Activated CD8-positive, alpha-beta memory T cell treated with anti-CD3 and anti-CD28 coated beads, Interleukin-2, amount 50 U/mL, for 1 hour (primary cell): ENCODE data around the gene DDX54.
A peak's percentile ranks its signal among the peaks of the same experiment; 100 is the strongest.

Source experiments
- DNase-seq: peaks from one replicate; pipeline ENCODE4 v3.0.0-alpha.2; 2020; ENCODE audit errors: extremely low read depth

DDX54 gene

DNA sequence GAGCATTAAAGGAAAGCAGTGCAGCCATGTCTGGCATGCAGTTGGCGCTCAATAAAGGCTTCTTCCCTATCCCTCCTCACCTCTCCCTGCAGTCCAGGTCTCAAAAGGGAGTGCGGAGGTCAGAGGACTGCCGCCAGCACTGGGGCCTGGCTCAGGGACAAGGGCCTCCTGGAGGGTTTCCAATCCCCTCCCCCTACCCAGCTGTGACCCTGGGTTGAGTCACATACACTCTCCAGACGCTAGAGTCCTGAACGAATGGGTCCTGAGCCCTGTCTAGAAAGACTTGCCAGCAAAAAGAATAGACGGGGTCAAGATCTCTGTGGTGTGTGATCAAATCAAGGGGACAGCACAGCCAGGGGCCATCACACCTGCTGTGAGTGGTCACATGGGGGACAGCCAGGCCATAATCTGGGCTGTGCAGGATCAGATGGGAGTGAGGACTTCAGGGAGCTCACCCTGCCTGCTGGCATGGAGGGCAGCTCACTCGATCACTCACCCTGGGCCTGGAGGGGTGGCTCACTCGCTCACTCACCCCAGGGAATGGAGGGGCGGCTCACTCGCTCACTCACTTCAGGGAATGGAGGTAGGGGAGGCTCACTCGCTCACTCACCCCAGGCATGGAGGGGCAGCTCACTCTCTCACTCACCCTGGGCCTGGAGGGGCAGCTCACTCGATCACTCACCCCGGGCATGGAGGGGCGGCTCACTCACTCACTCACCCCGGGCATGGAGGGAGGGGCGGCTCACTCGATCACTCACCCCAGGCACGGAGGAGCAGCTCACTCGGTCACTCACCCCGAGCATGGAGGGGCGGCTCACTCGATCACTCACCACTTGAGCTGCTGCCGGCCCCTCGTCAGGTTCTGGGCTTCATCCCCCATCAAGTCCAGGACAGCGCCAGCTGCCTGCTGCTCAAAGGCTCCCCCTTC, 22.9 kb downstream of the DDX54 start:
- DNase-seq, result no peak

DNA sequence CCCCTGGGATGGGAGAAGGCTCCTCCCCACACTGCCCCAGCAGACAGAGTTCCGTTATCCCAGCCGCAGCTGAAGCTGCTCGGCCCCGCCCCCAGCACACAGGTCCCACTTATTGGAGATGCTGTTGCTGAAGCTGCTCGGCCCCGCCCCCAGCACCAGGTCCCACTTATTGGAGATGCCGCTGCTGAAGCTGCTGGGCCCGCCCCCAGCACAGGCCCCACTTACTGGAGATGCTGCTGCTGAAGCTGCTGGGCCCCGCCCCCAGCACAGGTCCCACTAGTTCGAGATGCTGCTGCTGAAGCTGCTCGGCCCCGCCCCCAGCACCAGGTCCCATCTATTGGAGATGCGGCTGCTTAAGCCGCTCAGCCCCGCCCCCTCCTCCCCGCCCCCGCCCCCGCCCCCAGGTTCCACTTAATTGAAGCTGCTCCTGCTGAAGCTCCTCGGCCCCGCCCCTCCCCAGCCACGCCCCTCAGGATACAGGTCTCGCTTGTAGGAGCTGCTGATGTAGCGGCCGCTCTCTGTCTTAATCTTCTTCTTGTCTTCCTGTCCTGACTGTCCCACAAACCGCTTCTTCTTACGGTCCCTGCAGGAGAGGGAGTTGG, 23.8 kb downstream of the DDX54 start:
- no peak for DNase-seq

DNA sequence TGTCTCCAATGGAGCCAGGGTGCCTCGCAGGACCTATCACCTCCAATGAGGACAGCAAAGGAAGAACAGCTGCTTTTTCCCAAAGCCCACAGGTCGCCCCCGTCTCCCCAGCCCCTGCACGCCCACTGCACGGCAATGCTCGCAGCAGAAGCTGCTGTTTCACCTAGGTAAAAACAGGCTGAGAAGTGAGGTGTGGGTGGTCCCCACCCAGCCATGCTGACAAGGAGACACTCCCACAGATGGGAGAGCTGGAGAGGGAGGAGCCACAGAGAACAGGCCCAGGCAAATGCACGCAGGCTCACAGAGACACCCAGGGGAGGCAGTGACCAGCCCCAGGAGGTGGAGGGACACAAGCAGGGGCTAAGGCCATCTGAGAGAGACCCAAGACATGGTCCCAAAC, 25.3 kb downstream of the DDX54 start:
- DNase-seq, result no peak

DNA sequence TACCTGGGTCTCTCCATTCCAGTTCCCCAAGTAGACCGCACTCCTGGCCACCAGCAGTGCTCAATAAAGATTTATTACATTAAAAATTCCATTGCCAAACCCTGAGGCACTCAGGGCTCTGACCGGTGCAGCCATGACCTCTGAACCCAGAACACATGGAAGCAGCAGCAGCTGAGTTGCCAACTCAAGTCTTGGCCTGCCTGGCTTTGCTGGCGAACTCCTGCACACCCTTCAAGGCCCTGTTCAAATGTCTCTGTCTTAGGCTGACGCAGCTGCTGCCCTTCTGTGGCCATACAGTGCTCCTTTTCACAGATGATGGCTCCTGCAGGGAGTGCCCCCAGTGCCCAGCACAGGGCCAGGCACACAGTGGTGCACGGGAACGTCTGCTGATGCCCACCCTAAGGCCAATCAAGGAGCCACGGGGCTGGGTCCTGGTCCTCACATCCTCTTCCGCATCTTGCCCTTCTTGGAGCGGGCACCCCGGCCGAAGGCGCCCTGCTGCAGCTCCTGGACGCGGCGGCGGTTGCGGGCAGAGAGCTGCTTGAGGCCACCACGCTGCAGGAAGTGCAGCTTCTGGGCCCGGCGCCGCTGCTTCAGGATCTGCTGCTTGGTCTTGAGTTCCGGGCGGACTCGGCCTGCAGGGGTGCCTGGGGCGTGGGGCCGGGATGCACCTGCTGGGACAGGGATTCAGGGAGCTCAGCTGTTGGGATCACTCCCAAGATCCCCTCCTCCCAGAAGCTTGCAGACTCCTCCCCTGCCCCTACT, 26.7 kb downstream of the DDX54 start:
- DNase-seq, result no peak

DNA sequence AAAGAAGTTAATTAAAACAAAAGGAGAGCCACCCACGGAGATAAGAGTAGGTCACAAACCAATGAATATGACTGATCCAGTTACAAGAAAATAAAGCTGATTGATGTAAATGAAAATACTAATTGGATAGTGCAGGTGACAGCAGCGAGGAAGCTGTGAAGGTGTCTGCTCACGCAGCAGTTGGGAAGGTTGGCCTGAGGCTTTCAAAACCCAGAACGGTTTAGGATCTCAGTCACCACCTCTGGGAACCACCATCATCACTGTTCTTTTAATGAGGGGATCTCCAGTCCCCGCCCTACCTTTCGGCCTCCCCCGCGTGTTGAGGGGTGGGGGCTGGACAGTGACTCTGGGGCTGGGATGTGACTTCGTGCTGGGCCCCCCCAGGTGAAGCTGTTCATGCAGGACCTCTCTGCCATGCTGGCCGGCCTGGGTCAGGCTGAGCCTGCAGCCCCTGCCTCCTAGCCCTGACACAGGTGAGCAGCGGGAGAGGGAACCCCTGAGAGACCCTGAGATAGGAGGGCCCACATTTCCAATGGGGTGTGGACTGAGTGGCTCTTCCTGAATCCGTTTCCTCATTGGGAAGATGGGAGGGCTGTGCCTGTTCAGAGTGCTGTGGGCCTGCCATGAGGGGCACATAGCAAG, 27.9 kb downstream of the DDX54 start:
- no peak for DNase-seq

DNA sequence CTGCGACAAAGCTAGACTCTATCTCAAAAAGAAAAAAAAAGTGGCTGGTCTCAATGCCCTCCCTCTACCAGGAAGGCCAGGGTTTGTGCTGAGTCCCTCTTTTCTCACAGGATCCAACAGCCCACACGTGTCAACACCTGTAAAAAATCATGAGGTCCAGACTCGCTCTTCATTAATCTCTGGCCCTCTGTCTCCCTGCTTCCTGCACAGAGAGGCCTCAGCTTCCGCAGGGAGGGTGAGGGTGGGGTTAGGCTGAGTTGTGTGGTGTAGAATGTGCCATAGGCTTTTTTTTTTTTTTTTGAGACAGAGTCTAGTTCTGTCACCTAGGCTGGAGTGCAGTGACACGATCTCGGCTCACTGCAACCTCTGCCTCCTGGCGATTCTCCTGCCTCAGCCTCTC, 29.6 kb downstream of the DDX54 start:
- DNase-seq, result no peak

DNA sequence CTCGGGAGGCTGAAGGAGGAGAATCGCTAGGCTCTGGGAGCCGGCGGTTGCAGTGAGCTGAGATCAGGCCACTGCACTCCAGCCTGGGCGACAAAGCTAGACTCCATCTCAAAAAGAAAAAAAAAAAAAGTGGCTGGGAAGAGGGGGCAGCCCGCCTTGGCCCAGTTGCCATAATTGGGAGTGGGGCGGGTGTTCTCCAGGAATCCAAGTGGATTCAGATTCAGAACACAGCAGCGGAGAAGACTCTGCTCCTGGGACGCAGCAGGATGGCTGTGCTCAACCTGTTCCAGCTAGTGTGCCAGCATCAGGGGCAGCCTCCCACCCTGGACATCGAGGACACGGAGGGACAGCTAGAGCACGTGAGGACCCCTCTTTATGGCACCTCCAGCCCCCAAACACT, 30.2 kb downstream of the DDX54 start:
- DNase-seq, result no peak

DNA sequence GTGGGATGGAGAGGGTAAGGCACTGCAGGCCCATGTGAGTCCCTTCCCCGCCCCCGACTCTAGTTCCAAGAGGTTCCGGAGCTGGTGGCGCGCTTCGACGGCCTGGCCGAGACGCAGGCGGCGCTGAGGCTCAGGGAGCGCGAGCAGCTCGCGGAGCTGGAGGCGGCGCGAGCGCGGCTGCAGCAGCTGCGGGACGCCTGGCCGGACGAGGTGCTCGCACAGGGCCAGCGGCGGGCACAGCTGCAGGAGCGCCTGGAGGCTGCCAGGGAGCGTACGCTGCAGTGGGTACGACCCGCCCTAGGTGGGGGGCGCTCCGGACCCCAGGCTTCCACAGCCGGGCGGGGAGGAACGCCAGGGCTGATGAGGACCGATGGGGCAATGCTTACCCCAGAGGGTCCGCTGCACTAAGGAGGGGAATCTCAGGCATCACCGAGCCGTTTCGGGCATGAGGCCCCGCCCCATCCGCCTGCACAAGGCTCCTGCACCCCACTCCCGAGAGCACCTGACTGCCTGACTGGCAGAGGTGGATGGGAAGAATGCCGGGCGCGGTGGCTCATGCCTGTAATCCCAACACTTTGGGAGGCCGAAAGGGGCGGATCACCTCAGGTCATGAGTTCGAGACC, 30.8 kb downstream of the DDX54 start:
- no peak for DNase-seq

DNA sequence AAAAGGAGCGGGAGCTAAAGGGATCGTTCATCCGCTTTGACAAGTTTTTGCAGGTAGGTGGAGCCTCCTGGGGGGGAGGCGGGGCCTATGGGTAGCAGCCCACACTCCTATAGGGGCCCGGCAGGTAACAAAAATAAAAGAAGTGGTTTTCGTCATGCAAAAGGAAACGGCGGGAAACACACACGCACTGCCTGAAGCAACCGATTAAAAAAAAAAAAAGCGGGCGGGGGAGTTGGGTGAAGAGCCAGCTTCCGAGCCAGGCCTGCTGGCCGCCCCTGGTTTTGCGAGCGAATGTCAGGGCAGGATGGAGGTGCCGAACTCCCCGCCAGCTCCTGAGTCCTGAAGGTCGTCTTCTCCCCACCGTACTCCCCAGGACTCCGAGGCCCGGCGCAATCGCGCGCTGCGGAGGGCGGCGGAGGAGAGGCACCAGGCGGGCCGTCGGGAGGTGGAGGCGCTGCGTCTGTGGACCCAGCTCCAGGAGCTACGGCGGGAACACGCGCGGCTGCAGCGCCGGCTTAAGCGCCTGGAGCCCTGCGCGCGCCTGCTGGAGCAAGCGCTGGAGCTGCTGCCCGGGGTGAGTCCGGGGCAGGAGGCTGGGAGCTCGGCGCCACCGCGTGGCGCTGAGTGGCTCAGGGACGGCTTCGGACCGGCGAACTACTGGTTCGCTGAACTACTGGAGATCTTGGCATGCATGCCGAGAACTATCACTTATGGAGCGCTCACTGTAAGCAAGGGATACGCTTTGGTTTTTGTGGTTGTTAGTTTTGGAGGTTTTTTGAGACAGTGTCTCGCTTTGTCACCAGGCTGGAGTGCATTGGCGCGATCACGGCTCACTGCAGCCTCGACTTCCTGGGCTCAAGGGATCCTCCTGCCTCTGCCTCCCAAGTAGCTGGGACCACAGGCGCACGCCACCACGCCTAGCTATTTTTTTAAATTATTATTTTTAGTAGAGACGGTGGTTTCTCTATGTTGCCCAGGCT, 32.2 kb downstream of the DDX54 start:
- DNase-seq, result peak; percentile 24

DNA sequence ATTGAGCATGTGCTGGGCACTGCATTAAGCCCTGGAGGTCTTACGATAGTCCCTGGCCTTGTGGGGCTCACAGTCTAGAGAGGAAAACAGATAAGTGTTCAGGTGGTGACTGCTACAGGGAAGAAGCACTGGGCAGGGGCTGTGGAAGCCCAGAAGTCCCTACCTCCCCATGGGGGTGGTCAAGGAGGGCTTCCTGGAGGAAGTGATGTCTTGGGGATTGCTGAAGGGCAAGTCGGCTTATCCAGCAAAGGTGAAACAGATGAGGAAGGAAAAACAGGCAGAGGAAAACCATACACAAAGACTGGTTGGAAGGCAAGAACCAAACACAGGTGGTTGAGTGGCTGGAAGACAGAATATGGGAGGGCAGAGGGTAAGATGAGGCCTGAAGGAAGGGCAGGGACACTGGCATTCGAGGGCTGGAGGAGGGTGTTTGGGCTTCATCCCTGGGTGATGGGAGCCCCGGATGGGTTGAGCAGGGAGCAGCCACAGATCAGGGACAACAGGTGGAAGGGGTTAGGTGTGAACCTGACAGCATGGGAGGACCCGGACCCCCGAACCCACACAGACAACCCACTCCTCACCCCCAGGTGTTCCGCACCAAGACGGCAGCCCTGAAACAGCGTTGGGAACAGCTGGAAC, 33.0 kb downstream of the DDX54 start:
- no peak for DNase-seq

DNA sequence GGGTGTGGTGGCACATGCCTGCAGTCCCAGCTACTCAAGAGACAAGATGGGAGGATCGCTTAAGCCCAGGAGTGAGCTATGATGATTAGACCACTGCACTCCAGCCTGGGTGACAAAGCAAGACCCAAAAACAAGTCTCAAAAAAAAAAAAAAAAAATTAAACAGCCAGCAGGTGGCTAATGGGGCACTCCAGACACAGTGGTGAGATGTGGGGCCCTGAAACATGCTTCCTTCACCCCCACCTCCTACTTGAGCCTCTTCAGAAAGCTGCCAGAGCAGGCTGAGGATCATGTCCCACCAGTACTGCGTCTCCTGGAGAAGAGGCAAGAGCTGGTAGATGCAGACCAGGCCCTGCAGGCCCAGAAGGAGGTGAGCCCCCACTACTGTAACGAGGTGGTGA, 33.6 kb downstream of the DDX54 start:
- DNase-seq, result no peak

DNA sequence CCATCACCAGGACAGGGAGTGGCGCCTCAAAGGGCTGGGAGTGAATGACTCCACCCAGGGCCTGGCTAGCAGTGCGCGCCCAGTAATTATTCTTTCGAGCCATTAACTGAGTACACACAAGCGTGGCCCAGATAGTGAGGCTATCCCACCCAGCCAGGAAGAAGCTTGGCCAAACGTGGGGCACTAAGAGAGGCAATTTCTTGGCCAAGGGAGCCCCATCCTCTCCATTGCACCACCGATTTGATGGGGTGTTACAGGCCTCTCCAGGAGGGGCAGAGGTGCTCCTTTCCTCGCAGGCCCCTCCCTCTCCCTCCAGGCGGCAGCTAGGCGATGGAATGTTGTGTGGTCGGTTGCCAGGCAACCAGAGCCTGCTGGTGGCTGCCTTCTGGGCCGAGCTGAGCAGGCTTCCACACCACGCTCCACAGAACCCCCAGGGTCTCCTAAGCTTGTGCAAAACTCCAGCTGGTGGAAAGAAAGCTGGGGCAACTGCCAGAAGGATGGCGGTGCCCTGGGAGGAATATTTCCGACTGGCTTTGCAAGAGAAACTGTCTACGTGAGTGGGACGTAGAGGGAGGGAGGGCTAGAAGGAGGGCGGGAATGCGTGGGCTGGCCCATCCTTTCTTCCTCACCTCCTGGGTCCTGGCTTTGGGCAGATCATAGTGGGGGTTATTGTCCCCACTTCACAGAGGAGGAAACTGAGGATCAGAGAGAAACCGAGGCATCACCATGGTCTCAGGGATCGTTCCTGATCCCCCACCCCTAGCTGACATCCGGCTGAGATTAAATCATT, 35.7 kb downstream of the DDX54 start, which contains the start of gene CFAP73:
CFAP73 (plus strand) TSS at position 364 of the 790 bp plus-strand sequence; CDS start at position 498, 134 bp downstream.
- DNase-seq, result no peak

DNA sequence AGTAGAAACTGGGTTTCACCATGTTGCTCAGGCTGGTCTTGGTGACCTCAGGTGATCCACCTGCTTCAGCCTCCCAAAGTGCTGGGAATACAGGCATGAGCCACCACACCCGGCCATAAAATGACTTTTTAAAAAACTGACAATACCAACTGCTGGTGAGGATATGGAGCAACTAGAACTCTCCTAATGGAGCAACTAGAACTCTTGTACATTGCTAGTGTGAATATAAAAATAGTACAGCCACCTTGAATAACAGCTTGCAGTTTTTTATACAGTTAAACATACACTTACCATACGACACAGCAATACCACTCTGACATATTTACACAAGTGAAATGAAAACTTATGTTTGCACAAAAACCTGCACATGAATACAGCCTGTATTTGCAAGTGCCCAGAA, 38.3 kb downstream of the DDX54 start:
- DNase-seq, result no peak

DNA sequence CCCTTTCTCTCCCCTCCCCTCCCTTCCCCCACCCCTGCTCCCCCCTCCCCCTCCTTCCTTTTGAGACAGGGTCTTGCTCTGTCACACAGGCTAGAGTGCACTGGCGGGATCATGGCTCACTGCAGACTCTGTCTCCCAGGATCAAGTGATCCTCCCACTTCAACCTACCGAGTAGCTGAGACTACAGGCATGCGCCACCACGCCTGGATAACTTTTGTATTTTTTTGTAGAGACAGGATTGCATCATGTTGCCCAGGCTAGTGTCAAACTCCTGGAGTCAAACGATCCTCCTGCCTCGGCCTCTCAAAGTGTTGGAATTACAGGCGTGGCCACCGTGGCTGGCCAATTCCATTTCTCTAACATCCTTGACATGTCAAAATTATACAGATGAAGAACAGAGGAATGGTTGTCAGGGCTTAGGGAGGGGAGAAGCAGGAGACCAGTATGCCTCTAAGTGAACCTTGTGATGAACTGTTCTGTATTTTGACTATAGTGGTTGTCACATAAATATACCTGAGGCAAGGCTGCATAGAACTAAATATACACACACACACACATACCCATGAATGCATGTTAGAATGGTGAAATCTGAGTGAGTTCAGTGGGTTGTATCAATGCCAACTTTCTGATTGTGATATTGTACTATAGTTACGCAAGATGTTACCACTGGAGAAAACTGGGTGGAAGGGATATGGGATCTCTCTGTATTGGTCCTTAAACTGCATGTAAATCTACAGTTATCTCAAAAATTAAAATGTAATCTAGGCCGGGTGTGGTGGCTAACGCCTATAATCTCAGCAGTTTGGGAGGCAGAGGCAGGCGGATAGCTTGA, 39.3 kb downstream of the DDX54 start:
- no peak for DNase-seq

DNA sequence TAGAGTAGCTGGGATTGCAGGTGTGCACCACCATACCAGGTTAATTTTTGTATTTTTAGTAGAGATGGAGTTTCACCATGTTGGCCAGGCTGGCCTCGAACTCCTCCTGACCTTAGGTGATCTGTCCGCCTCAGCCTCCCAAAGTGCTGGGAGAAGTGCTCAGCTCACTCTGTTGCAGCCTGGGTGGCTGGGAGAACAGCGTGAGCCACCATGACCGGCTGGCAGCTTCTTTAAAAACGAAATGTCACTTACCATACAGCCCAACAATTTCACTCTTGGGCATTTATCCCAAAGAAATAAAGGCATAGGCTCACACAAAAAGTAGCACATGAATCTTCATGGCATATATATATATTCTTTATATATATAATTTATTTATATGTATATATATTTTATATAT, 40.5 kb downstream of the DDX54 start:
- DNase-seq, result no peak

DNA sequence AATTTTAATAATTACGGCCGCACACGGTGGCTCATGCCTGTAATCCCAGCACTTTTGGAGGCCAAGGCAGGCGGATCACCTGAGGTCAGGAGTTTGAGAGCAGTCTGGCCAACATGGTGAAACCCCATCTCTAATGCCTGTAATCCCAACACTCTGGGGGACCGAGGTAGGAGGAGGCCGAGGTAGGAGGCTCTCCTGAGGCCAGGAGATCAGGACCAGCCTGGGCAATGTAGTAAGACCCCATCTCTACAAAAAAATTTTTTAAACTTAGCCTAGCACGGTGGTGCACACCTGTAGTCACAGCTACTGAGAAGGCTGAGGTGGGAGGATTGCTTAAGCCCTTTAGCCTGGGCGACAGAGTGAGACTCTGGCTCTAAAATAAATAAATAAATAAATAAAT, 41.3 kb downstream of the DDX54 start:
- no peak for DNase-seq

DNA sequence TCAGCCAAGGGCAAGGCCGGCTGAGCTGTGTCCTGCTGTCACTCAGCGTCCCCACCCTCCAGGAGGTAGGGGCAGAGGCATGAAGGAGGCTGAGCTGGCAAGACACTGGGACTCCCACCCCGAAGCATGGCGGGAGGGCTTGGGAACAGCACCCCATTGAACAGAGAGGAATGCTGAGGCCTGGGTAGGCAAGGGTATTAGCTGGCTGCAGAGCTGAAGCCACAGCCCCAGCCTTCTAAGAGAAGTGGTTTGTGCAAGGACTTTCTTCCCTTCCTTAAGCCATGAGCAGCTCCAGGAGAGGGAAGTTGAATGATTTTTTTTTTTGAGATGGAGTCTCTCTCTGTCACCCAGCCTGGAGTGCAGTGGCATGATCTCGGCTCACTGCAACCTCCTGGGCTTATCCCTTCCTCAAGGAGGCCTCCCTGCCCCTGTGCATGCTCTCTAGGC, 42.4 kb downstream of the DDX54 start:
- no peak for DNase-seq
